Fibroblast of skin of scalp (primary cell): ENCODE data around the gene CHD3.

ENCODE experiments used
- DNase-seq: peaks from one replicate; pipeline ENCODE4 v3.0.0-alpha.2; 2013

CHD3 gene

DNA sequence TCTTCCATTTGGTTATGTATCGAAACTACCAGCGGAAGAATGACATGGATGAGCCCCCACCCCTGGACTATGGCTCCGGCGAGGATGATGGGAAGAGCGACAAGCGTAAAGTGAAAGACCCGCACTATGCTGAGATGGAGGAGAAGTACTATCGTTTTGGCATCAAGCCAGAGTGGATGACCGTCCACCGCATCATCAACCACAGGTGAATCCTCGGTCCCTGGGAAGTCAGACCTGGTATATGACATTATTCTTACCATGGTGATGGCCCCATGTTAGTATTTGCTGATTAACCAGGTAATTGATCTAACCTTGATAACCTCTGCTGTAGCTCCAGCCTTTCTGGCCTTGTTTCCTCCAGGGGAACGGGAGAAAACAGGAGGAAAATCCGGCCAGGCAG lies 8.5 kb downstream of the CHD3 start:
- no peak for DNase-seq

DNA sequence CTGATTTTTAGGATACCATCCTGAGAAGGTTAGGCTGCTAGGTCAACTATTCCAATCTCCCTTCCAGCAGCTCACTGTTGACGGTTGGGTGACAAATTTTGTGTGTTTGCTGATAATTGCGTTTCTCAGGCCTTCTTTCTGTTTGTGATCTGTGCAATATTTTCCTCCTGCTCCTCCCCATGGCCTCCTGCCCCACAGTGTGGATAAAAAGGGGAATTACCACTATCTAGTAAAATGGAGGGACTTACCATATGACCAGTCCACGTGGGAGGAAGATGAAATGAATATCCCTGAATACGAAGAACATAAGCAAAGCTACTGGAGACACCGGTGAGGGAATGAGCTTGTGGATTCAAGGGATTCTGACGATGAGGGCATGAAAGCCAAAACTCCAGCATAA lies 9.2 kb downstream of the CHD3 start:
- DNase-seq, result peak; percentile 56

DNA sequence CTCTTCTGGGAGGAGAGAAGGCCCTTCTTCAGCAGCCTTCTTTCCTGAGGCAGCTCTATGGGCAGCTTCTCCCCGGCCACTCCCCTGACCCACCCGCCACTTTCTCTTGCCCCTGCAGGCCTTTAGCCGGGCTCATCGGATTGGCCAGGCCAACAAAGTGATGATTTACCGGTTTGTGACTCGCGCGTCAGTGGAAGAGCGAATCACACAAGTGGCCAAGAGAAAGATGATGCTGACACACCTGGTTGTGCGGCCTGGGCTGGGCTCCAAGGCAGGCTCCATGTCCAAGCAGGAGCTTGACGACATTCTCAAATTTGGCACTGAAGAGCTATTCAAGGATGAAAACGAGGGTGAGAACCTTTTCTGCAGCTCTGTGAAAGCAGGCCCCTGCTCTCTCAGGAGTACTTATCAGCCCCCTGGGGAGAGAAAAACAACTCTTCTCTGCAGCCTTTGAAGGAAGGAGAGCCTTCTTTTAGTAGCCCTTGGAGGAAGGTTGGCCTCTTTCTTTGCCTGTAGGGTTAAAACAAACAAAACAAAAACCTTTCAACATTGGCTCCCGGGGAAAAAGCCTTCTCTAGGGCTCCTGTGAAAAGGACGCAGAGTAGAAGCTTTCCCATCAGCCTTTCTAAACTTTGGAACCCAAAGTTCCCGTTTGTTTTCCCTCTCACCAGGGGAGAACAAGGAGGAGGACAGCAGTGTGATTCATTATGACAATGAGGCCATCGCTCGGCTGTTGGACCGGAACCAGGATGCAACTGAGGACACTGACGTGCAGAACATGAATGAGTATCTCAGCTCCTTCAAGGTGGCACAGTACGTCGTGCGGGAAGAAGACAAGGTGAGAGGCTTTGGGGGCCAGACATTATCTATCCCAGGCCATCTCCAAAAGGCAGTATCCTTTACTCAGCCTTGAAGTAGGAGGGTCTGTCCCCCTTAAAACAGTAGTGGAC lies 14.8 kb downstream of the CHD3 start:
- DNase-seq, result no peak

DNA sequence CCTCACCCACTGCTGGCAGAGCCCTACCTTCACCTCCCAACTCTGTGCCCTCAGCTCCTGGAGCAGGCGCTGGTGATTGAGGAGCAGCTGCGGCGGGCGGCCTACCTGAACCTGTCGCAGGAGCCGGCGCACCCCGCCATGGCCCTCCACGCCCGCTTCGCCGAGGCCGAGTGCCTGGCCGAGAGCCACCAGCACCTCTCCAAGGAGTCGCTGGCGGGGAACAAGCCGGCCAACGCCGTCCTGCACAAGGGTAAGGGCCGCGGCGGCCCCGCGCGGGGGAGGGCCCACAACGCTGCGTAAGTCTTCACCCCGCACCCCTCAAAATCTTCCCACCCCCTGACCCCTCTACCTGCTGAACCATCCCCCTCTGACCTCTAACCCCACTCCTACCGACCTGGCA lies 20.5 kb downstream of the CHD3 start:
- no peak for DNase-seq

DNA sequence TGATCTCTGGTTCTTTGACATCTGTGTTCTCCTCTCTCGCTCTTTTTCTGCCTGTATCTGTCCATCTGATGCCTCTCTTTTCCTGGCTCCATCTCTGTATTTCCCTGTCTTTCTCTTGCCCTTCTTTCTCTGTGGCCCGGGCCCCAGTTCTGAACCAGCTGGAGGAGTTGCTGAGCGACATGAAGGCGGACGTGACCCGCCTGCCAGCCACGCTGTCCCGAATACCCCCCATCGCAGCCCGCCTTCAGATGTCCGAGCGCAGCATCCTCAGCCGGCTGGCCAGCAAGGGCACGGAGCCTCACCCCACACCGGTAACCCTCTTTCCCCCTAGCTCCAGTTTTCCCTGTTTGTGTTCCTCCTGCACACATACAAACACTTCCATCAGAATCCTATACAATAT lies 21.7 kb downstream of the CHD3 start:
- DNase-seq, result no peak

DNA sequence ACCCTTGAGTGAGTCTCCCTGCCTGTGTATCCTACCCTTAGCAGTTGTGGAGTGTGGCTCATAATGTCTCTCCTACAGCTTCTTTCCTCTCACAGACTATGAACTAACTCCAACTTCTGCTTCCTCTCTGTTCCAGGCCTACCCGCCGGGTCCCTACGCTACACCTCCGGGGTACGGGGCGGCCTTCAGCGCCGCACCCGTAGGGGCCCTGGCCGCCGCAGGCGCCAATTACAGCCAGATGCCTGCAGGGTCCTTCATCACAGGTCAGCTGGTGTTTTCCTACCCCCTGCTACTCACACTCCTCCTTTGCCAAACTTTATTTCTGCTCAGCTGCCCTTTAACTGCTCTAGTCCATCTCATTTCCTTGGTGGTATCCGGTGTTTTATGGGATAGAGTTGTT lies 22.1 kb downstream of the CHD3 start:
- no peak for DNase-seq

DNA sequence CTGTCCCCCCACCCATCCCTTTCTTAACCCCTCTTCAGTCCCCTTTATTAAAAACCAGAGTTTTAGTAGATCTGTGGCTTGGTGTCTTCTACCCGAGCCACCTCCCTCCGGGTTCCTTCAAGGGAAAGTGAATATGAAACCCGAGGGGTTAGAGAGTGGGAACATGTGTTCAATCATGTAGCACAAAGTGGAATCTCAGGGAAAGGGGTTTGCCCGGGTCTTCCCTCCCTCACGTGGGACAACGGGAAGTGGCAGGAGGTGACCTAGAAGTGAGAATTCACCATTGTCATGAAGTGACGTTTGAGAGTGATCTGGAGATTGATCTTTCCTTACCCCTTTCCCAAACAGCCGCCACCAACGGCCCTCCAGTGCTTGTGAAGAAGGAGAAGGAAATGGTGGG lies 22.5 kb downstream of the CHD3 start:
- no peak for DNase-seq

DNA sequence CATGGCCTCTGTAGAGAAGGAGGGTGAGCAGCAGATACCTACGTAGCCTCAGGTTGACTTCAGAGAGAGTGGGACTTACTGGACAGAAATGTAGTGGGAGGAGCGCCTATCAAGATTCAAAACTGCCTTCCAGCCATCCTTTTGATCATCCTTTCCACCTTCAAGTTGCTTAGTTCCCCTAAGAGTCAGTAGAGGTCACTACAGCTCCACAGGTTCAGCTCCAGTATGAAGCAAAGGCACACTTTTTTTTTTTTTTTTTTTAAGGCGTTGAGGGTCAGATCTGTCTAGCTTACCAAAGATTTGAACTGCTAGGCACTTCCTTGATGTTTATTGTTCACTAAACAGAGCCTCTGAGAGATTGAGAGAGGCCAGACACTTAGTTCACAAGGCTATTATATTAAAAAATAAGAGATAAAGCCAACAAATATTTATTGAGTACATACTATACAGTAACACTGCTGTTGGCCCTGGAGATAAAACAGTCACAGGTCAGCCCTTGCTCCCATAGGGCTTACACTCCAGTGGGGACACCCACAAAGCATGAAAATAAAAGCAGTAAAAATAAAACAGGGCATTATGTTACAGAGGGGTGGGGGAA lies 24.4 kb downstream of the CHD3 start:
- DNase-seq, result peak; percentile 76

DNA sequence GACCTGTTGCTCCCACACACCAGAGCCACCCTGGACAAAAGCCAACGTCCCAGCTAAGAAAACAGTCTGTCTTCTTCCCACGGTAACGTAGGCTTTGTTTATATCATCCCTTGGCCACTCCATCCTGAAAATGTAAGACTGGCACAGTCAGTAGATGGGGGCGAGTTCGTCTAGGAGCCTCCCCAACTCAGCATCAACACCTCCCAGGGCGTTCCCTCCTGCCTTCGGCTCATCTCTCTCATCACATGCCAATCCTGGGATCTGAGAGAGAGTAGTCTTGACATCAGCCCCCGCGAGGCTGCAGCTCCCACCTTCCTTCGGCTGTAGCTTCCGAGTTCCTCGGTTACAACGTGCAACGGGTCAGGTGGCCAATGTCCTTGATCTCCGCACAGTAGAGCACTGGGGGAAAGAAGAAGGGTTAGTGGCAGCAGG lies 26.6 kb downstream of the CHD3 start:
- no peak for DNase-seq

DNA sequence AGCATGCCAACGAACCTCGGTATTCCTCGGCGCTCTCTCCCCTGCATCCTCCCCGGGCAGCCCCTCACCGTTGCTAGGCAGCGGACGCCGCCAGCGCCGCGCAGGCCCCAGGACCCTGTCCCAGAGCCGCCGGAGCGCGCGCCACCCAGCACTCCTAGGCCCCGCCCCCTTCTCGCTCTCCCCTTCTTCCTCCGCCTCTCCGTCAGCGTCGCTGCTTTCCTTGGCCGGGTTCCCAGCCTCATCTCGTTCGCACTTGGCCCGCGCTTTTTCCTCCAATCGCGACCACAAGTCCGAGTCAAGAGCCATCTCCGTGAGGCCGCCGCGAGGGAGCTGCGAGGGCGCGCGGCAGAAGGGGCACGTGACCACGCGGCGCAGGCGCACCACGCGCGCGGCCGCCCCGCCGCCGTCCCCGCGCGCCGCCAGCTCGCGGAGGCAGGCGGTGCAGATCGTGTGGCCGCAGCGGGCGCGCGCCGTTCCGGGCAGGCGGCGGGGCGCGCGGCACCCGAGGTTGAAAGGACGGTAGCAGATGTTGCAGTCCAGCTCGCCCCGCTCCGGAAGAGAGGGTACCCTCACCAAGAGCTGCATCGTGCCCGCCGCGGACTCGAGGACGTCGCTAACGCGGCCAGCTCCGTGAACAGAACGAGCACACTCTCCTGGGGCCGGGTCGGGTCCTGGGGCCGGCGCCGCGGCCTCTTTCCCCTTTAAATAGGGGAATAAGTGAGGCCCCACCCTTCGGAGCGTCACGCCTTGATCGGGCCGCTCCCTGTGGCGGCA lies 27.2 kb downstream of the CHD3 start, which contains the start of gene RNF227:
Gene RNF227, minus strand, starts transcription at position 679 of the 774 bp plus-strand sequence. Its CDS starts 94 bp downstream, at position 585.
- DNase-seq, result peak; percentile 98

DNA sequence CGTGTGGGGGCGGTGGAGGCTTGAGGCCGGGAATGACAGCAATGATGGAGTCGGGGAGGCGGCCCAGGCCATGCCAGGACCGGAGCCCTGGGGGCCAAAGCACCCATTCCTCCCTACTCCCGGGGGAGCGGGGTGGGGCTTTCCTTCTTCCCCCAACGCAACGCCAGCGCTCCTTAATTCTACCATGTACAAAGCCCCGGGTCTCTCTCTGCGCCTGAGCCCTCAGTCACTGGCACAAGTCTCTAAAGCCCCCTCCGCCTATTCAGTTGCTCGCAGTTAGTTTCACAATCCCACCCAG lies 27.7 kb downstream of the CHD3 start:
- DNase-seq, result no peak

DNA sequence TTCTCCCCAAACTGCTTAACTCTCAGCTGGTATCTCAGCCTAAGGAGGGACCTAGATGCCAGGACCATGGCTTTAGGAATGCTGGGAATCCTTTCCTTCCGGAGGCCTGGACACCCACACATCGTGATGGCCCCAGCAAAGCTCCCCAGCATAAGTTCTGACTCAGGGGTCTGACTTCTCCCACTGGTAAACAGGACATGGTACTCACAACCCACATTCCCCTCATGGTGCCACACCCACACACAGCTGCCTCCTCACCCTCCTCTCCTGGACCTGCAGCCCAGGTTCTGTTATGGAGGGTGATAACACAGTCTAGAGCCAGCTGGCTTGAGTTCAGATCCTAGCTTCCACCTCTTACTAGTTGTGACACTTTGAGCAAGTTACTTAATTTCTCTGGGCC lies 28.2 kb downstream of the CHD3 start:
- DNase-seq, result peak; percentile 41

DNA sequence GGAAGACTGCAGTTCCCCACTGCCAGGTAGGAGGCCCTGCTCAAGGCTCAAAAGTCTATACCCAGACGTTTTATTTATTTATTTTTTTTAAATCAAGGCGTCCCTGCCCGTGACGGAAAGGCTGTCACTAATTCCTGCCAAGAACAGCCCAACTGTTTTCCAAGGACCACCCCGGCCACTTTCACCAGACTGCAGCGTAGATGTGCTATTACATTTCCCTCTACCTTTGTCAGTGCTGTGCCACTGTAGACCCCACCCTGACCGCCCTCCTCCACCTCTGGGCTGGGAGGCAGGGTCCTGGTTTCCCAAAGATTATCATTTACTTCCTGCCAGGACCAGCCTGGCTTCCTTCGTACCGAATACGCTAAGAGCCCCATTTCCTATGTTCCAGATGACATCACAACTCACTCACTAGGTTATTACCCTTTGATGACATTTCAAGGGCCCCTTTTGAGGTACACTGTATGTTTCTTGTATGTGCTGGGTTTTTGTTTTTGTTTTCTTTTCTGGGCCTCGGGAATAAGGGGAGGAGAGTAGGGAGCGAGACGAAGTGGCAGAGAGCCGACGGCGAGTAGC lies 33.8 kb downstream of the CHD3 start:
- DNase-seq, result no peak

DNA sequence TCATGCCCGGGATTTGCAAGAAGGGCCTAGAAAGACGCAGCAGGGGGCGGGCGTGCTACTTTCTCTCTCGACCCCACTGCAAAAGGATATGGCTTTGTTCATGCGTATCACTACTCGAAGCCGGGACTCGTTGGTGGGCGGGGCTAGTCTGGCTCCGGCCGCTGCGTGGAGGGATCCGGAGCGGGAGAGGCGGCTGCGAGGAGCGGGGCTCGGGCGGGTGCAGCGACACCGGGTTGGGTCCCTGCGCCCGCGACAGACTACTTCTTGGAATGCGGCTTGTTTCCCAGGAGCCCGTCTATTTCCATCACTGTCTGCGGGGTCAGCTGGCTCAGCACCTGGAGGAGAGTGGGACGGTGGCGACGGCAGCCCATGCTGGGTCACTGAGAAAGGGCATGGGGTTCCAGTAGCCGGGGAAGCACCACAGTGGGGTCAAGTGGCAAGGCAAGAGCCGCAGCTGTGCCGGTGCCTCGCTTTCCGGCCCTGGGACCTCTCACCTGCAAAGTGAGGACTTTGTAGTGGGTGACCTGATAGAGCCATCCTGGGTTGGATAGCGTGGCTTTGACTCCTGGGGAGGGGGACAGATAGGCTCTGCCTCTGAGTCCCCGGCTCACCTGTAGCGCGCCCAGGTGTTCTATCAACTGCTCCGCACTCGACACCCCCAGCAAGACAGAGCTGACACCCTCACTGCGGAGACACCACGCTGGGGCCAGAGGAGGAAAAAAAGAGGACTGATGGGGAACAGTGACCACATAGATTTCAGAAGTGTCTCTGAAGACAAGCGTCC lies 34.4 kb downstream of the CHD3 start:
- DNase-seq, result peak; percentile 83

DNA sequence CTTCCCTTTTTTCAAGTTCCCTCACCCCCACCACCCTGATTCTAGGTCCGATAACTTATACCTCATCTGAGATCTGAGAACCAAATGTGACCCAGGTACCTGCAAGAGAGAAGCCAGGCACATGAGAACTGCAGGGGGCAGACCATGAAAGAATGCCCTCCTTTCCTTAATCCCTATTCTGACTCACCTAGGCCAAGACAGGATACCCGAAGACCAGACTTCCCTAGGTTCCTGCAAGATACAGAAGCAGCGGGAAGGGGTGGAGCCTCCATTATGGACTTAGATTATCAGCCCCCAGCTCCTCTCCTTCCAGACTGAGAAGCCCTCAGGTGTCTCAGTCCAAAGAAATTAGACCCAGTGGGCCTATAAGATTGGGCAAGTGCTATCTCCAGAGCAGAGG lies 39.0 kb downstream of the CHD3 start:
- no peak for DNase-seq

DNA sequence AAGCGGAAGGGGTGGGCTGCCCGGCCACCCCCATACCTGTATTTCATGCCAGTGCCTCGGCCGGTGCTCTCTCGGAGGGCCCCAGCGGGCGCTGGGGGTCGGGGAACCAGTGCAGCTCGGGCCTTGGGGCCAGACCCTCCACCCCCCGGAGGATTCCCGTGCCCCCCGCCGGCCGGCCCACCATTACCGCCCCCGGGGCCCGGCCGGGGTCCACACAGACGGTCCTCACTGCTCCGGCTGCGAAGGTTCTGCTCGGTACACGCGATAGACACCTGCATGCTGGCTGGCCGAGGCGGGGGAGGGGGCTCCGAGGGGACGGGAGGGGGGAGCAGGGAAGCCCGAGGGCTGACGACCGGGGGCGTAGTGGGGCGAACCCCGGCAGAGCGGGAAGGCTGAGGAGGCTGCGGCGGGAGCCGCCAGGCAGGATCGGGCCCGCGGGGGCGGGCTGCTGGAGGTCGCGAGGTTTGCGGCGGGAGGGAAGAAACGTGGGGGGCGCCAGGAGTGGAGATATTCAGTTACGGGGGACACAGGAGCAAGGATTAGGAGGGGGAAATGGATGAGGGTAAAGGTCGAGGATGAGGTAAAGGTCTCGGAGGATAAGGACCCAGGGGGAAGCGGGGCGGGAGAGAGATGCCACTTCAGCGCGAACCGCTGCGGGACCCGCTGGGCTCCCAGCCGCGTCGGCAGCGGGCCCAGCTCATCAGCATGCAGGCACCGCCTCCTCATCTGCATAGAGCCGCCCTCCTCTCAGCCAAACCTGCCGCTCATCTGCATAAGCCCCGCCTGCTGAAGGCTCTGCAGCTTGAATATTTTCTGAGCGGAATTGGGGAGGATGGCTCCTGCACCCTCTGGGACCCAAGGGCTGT lies 40.8 kb downstream of the CHD3 start, which contains the start of gene KCNAB3:
Gene KCNAB3, minus strand, starts transcription at position 699 of the 866 bp plus-strand sequence. Its CDS starts 421 bp downstream, at position 278.
- peak; percentile 79 for DNase-seq

DNA sequence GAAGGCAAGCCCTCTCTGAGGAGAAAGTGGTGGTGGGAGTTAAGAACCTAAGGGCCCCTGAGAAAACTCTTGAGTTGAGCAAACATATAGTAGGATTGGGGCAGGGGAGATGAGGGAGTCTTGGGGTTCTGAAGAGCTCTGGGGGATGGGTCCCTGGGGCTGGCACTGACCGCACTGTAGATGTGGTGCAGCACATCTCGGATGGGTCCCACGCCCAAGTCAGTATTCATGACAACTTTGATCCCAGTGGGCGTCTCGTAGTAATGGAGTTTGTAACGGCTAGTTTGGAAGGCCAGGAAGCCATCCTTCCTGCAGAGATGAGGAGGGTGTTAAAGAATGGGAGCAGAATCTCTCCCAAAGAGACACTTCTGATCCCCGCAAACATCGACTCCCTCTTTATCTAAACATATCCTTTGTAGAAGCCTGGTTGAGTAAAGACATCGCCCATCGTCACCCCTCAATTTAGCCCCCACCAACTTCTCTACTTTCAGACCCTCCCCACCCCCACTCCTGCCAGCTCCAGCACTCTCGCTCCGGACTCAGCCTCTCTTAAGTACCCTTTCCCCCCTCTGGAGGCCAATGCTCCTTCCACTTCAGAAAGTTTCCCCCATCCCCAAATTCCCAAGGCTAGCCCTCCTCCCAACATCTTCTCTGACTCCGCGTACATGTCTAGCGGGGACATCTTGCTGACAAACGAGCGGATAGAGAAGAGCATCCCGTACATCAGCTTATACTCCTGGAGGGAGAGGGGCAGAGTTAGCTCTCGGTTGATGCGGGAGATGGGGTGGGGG lies 42.4 kb downstream of the CHD3 start:
- DNase-seq, result no peak

DNA sequence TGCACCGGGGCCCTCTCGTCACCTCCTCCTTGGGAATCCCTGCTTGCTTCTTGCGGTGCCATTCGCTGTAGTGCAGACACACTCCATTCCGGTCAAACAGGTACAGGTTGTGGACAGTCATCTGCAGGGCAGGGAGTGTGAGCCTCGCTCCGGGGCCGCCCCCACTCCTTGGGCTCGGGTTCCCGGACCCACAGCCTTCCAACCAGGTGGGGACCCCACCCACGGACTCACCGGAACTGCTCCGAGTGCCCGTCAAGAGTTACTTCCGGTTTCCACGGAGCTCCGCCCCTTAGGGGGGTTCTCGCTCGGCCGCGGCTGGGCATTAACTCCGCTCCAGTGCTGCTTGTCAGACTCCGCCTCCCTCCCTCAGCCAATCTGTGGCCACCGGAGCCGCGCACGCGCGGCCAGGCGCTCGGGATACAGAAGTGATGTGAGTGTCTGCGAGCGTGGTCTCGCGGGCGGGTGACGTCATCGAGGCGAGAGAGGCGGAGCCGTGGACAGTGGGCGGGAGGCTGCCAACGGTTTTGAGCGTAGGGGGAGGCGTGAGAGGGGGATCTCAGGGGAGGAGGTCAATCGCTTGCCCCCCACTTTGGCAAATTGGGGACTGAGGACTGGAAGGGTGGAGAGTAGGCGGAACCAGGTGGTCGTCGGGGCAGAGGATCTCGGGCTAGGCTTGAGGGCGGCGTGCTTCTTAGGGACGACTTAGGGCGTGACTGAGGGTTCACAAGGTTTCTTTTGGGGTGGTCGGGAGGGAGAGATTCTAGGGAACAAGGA lies 43.3 kb downstream of the CHD3 start, which contains the start of the genes CNTROB and TRAPPC1:
Gene CNTROB, plus strand, starts transcription at position 498 of the 774 bp plus-strand sequence. CDS start 874 bp downstream, outside the sequence.
Gene TRAPPC1, minus strand, starts transcription at position 238 of the 774 bp plus-strand sequence. Its CDS starts 117 bp downstream, at position 121.
- peak; percentile 99 for DNase-seq

DNA sequence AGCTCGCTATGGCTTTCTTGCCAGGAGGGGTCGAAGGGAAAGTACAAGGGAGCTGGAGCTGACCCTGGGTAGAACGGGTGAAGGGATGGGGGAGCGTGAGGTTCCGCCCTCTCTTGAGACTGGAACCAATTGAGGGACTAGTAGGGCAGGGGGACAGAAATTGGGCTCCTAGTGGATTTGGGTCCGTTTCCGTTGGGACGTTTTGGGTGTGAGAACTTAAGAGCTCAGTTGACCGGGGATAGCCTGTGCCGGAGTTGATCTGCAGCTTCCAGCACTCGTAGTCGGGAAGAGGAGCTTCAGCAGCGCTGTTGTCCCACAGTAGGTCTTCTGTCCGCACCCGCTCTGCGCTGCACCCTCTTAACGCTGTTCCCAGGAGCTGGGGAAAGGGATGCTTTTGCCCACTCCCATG lies 43.9 kb downstream of the CHD3 start:
- peak; percentile 13 for DNase-seq
